PC-9 (cell line): Measurements from ENCODE around the gene STPG3. TPM values are rescaled to one million over a fixed set of nuclear protein-coding genes. Genes with fewer than 3 reads are reported as not detected.
"Not testable (repeated sequence)": the region's sequence is repeated elsewhere in the genome, so short reads cannot be mapped to it uniquely, and the experiment has no call there.

ENCODE experiments used
- BruUV-seq: library from RNA; stranded (reverse); fragments of 400-500 nt; replicated peaks from 2 replicates; lab custom pipeline; 2021; lab: Mats Ljungman, UMichigan
- CTCF ChIA-PET: fragments of 300-600 bp; sonication (Branson Sonifier 250); formaldehyde crosslinking; loops from one replicate; lab custom pipeline; 2022; ENCODE audit warnings: antibody characterized with exemption; lab: Charles Lee
- POLR2A ChIA-PET: fragments of 300-600 bp; sonication (Branson Sonifier 250); formaldehyde crosslinking; loops from one replicate; lab custom pipeline; 2022; ENCODE audit warnings: antibody characterized with exemption; ENCODE audit not compliant: unreplicated experiment; lab: Charles Lee
- DNase-seq, 2 experiments: peaks; one replicate each; pipeline versions ENCODE4 v3.0.0 to v3.0.0-alpha.2; 2015 to 2022; ENCODE audit warnings: mixed read lengths in 1 of 2
- H2AFZ ChIP-seq: fragments of 200-600 bp; sonication (generic); 2 replicates; pipeline ENCODE4 v1.8.1; 2017; ENCODE audit warnings: antibody characterized with exemption
- H3F3A ChIP-seq: fragments of 200-600 bp; sonication (generic); 2 replicates; pipeline ENCODE4 v1.8.1; 2017; ENCODE audit warnings: antibody characterized with exemption, mild to moderate bottlenecking, low read depth; ENCODE audit not compliant: insufficient read depth
- H3K27ac ChIP-seq: fragments of 200-600 bp; sonication (generic); 2 replicates; pipeline ENCODE4 v1.6.1; 2016; ENCODE audit warnings: mixed run types
- H3K27me3 ChIP-seq: fragments of 200-600 bp; sonication (generic); 2 replicates; pipeline ENCODE4 v1.6.1; 2016; ENCODE audit warnings: low read depth, mixed run types; ENCODE audit not compliant: insufficient read depth
- H3K36me3 ChIP-seq: fragments of 200-600 bp; sonication (generic); 2 replicates; pipeline ENCODE4 v1.6.1; 2016; ENCODE audit warnings: low read depth, mixed run types
- H3K4me1 ChIP-seq: fragments of 200-600 bp; sonication (generic); replicated peaks from 2 replicates; pipeline ENCODE4 v1.6.1; 2016; ENCODE audit warnings: mixed run types; ENCODE audit not compliant: insufficient read depth
- H3K4me2 ChIP-seq: fragments of 200-600 bp; sonication (generic); 2 replicates; pipeline ENCODE4 v1.6.1; 2017; ENCODE audit warnings: mixed run types
- H3K4me3 ChIP-seq: fragments of 200-600 bp; sonication (generic); 2 replicates; pipeline ENCODE4 v1.6.1; 2016; ENCODE audit warnings: mixed run types
- H3K79me2 ChIP-seq: fragments of 200-600 bp; sonication (generic); 2 replicates; pipeline ENCODE4 v1.6.1; 2017; ENCODE audit warnings: low read depth, mixed run types
- H3K9me2 ChIP-seq: fragments of 200-600 bp; sonication (generic); 2 replicates; pipeline ENCODE4 v1.8.1; 2017; ENCODE audit warnings: mild to moderate bottlenecking; ENCODE audit not compliant: insufficient read depth
- H3K9me3 ChIP-seq: fragments of 200-600 bp; sonication (generic); 2 replicates; pipeline ENCODE4 v1.8.1; 2016; ENCODE audit warnings: low read depth; ENCODE audit not compliant: insufficient read depth
- H4K20me1 ChIP-seq: fragments of 200-600 bp; sonication (generic); 2 replicates; pipeline ENCODE4 v1.8.1; 2017; ENCODE audit not compliant: insufficient read depth
- EZH2 ChIP-seq: fragments of 200-600 bp; sonication (generic); IDR thresholded peaks from 2 replicates; pipeline ENCODE4 v1.8.0; 2017; ENCODE audit warnings: antibody characterized with exemption, low read depth
- intact Hi-C: fragments of 100-400 bp; cut with micrococcal nuclease; formaldehyde crosslinking; loops from one replicate; pipeline ENCODE4 v1.10.0; 2022; ENCODE audit not compliant: unreplicated experiment
- total RNA-seq: library from RNA; stranded (reverse); gene quantifications from 2 replicates; pipeline ENCODE4 v1.2.3, GENCODE V29; 2021
- TF ChIP-seq, protein P1 (sequence below): fragments of 200-600 bp; sonication (generic); conservative IDR thresholded peaks from 2 replicates; pipeline ENCODE4 v1.6.1; 2017; ENCODE audit warnings: mixed run types, antibody characterized with exemption, mild to moderate bottlenecking, moderate library complexity

STPG3 gene
- total RNA-seq, 1 experiment from 2014 or later = 0.46 TPM

DNA sequence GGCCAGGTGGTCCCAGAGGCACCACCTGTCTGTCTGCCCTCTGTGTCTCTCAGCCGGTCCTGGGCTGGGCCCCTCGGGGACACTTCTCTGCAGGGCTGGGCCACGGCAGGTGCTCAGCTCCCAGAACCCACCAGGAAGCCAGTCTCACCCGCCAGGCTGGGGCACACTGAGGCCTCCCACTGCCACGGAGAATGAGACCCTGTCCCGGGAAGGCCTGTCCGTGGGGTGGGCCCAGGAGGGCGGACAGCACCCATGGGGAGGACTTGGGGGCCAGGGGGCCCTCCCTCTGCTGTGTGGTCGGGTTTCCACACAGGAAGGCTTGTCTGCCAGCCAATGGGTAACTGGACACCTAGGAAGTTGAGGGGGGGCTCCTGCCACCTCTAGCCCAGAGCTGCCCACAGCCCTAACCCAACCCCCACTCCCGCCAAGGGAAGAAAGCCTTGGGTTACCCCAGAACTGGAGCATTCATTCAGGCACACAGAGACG is 14.1 kb upstream of the STPG3 start:
- Histone ChIP-seq H3K4me3 (no peak overlapping the region), H3K4me1 (peaks cover 25% of the 10 kb centered on the region), H4K20me1 (peaks cover 4% of the 10 kb centered on the region), H3K27me3 (no peaks in the 10 kb centered on the region), H3K4me2 (no peak overlapping the region), H3K79me2 (peaks cover 34% of the 10 kb centered on the region), H3K36me3 (0 out of 2 replicates have a peak, but pooled peaks cover 4% of the 10 kb centered on the region), H3K9me3 (no peaks in the 10 kb centered on the region), H3K9me2 (no peaks in the 10 kb centered on the region), H2AFZ (no peak overlapping the region), H3F3A (peaks cover 12% of the 10 kb centered on the region), H3K27ac (no peak overlapping the region)
- intact Hi-C loops = no loop called here
- no TSS peak for BruUV-seq
- no peak for DNase-seq
- POLR2A ChIA-PET = interaction anchor here (0.6 to 0.8 kb wide), 5 partner anchors 34 to 479 kb away, joined by 3 to 15 read pairs (median 7); no protein-coding TSS in a partner anchor
- TF ChIP-seq, protein P1, sequence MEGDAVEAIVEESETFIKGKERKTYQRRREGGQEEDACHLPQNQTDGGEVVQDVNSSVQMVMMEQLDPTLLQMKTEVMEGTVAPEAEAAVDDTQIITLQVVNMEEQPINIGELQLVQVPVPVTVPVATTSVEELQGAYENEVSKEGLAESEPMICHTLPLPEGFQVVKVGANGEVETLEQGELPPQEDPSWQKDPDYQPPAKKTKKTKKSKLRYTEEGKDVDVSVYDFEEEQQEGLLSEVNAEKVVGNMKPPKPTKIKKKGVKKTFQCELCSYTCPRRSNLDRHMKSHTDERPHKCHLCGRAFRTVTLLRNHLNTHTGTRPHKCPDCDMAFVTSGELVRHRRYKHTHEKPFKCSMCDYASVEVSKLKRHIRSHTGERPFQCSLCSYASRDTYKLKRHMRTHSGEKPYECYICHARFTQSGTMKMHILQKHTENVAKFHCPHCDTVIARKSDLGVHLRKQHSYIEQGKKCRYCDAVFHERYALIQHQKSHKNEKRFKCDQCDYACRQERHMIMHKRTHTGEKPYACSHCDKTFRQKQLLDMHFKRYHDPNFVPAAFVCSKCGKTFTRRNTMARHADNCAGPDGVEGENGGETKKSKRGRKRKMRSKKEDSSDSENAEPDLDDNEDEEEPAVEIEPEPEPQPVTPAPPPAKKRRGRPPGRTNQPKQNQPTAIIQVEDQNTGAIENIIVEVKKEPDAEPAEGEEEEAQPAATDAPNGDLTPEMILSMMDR = no peak
- no peak for TF ChIP-seq EZH2
- CTCF ChIA-PET = interaction anchor here (0.6 to 1.8 kb wide), 22 partner anchors 10 to 459 kb away, joined by 3 to 13 read pairs (median 4); partner anchors contain the start of genes NELFB, RNF224, TOR4A and TPRN

GRCh38 chr9:137237759-137238726 is 13.0 kb upstream of the STPG3 start:
- Histone ChIP-seq H3K27ac (no peak overlapping the region), H3K4me2 (0 out of 2 replicates have a peak overlapping the region, but pooled peaks have one; percentile 93)
- CTCF ChIA-PET = interaction anchor here (0.6 to 1.8 kb wide), 3 partner anchors 110 to 339 kb away, joined by 3 to 6 read pairs (median 4); no protein-coding TSS in a partner anchor

GRCh38 chr9:137239541-137240200 is 11.4 kb upstream of the STPG3 start:
- H3K79me2 ChIP-seq = peaks cover 56% of the 10 kb centered on the region
- peaks cover 39% of the 10 kb centered on the region for H3K4me1 ChIP-seq
- not testable (repeated sequence) for H3K9me3 ChIP-seq, H3K27me3 ChIP-seq, DNase-seq, H3K9me2 ChIP-seq
- intact Hi-C loops = loop anchor here (2.0 to 5.0 kb wide), 3 partner anchors 37 to 447 kb away; partner anchors contain the start of genes TMEM141 and TOR4A
- POLR2A ChIA-PET = interaction anchor here (0.7 to 1.8 kb wide), 6 partner anchors 15 to 193 kb away, joined by 4 to 19 read pairs (median 8); partner anchors contain the start of gene NELFB
- peak overlapping the region; percentile 89 for H2AFZ ChIP-seq
- H3K4me3 ChIP-seq = peak overlapping the region; percentile 70
- CTCF ChIA-PET = interaction anchor here (0.8 kb wide), 2 partner anchors 33 to 193 kb away, joined by 4 to 7 read pairs; no protein-coding TSS in a partner anchor
- H4K20me1 ChIP-seq = peaks cover 29% of the 10 kb centered on the region
- BruUV-seq = TSS peak; percentile 50
- H3K36me3 ChIP-seq = peaks cover 21% of the 10 kb centered on the region; the same call in 1 of the 2 replicates
- peak overlapping the region; percentile 93 for H3K4me2 ChIP-seq
- peaks cover 39% of the 10 kb centered on the region for H3F3A ChIP-seq
- peak overlapping the region; percentile 82 for H3K27ac ChIP-seq

More at GRCh38 chr9:137237759-137238726, 13.0 kb upstream of the STPG3 start:
- Histone ChIP-seq H4K20me1 (peaks cover 15% of the 10 kb centered on the region), H2AFZ (no peak overlapping the region), H3K4me3 (no peak overlapping the region; the same call in 1 of the 2 replicates), H3K9me2 (no peaks in the 10 kb centered on the region), H3K36me3 (0 out of 2 replicates have a peak, but pooled peaks cover 15% of the 10 kb centered on the region), H3K9me3 (no peaks in the 10 kb centered on the region), H3K79me2 (peaks cover 45% of the 10 kb centered on the region), H3K27me3 (no peaks in the 10 kb centered on the region), H3F3A (peaks cover 23% of the 10 kb centered on the region), H3K4me1 (peaks cover 34% of the 10 kb centered on the region)
- no TSS peak for BruUV-seq
- peak in 1 of 2 experiments; percentile 72 for DNase-seq
- TF ChIP-seq, protein P1 = no peak
- TF ChIP-seq EZH2 = no peak
- intact Hi-C loops = no loop called here
- POLR2A ChIA-PET = interaction anchor here (0.5 to 0.6 kb wide), 5 partner anchors 13 to 356 kb away, joined by 3 to 6 read pairs (median 4); partner anchors contain the start of gene CYSRT1
